IMR-90 (cell line): Measurements from ENCODE around the gene SPP2. TPM values are rescaled to one million over a fixed set of nuclear protein-coding genes. Genes with fewer than 3 reads are reported as not detected.

ENCODE experiments used
- ATAC-seq: fragments of 200-7000 bp; cut with Tn5 transposase; 2 replicates; pipeline ENCODE4 v1.9.1; 2020; ENCODE audit warnings: low read depth, mild to moderate bottlenecking, moderate library complexity
- BruUV-seq: library from RNA; stranded (reverse); fragments of 400-500 nt; replicated peaks from 2 replicates; lab custom pipeline; 2021; lab: Mats Ljungman, UMichigan
- CTCF ChIA-PET: fragments of 300-600 bp; formaldehyde crosslinking; extraction: SDS; loops from one replicate; lab custom pipeline; 2021; ENCODE audit warnings: antibody characterized with exemption; lab: Yijun Ruan, JAX
- POLR2A ChIA-PET: fragments of 300-600 bp; sonication (Branson Sonifier 250); formaldehyde crosslinking; loops from one replicate; lab custom pipeline; 2022; ENCODE audit warnings: antibody characterized with exemption; ENCODE audit not compliant: unreplicated experiment; lab: Charles Lee
- DNase-seq: peaks from one replicate; pipeline ENCODE4 v3.0.0; 2013
- H2AFZ ChIP-seq: replicated peaks from 2 replicates; pipeline ENCODE3; 2013; ENCODE audit warnings: low read length, mild to moderate bottlenecking; ENCODE audit not compliant: poor library complexity
- H2AK5ac ChIP-seq: 2 replicates; pipeline ENCODE4 v1.6.1; 2013; ENCODE audit warnings: low read depth, low read length, inconsistent platforms
- H2AK9ac ChIP-seq: replicated peaks from 2 replicates; pipeline ENCODE3; 2013; ENCODE audit warnings: mild to moderate bottlenecking, low read depth, low read length, moderate library complexity; ENCODE audit not compliant: poor library complexity
- H2BK120ac ChIP-seq: 2 replicates; pipeline ENCODE4 v1.6.1; 2013; ENCODE audit warnings: low read depth, low read length, inconsistent platforms
- H2BK15ac ChIP-seq: 3 replicates; pipeline ENCODE4 v1.6.1; 2013; ENCODE audit warnings: low read depth, low read length, inconsistent platforms
- H2BK20ac ChIP-seq: 2 replicates; pipeline ENCODE4 v1.6.1; 2013; ENCODE audit warnings: low read depth, mild to moderate bottlenecking, inconsistent platforms, low read length, moderate library complexity
- H2BK5ac ChIP-seq: 2 replicates; pipeline ENCODE4 v1.6.1; 2013; ENCODE audit warnings: mild to moderate bottlenecking, low read depth, low read length, inconsistent platforms; ENCODE audit not compliant: poor library complexity, severe bottlenecking
- H3K14ac ChIP-seq: replicated peaks from 2 replicates; pipeline ENCODE4 v1.6.1; 2013; ENCODE audit warnings: low read depth, low read length, inconsistent platforms
- H3K18ac ChIP-seq: 2 replicates; pipeline ENCODE4 v1.6.1; 2013; ENCODE audit warnings: low read depth, low read length, control low read depth
- H3K23ac ChIP-seq: 2 replicates; pipeline ENCODE4 v1.6.1; 2013; ENCODE audit warnings: low read depth, low read length, inconsistent platforms
- H3K27ac ChIP-seq: 2 replicates; pipeline ENCODE4 v1.5.1; 2013; ENCODE audit warnings: mild to moderate bottlenecking, control low read depth, low read length; ENCODE audit not compliant: insufficient read depth
- H3K27me3 ChIP-seq: 2 replicates; pipeline ENCODE4 v1.6.1; 2013; ENCODE audit warnings: low read length; ENCODE audit not compliant: control insufficient read depth, insufficient read depth
- H3K36me3 ChIP-seq: 2 replicates; pipeline ENCODE4 v1.6.1; 2013; ENCODE audit warnings: low read length, mixed read lengths; ENCODE audit not compliant: control insufficient read depth, insufficient read depth
- H3K4ac ChIP-seq: 2 replicates; pipeline ENCODE4 v1.6.1; 2013; ENCODE audit warnings: low read depth, low read length, inconsistent platforms
- H3K4me1 ChIP-seq: 2 replicates; pipeline ENCODE4 v1.6.1; 2013; ENCODE audit warnings: low read length, mixed read lengths; ENCODE audit not compliant: control insufficient read depth, insufficient read depth
- H3K4me2 ChIP-seq: 2 replicates; pipeline ENCODE4 v1.6.1; 2013; ENCODE audit warnings: low read depth, mild to moderate bottlenecking, control low read depth, low read length, moderate library complexity
- H3K4me3 ChIP-seq: 2 replicates; pipeline ENCODE4 v1.5.1; 2013; ENCODE audit warnings: low read depth, mild to moderate bottlenecking, control low read depth, low read length, moderate library complexity; ENCODE audit not compliant: insufficient read depth
- H3K56ac ChIP-seq: 2 replicates; pipeline ENCODE4 v1.6.1; 2013; ENCODE audit warnings: low read length, inconsistent platforms; ENCODE audit not compliant: insufficient read depth; ENCODE audit errors: extremely low read depth
- H3K79me1 ChIP-seq, 2 experiments: 2 replicates each; pipeline ENCODE4 v1.6.1; 2013; ENCODE audit warnings: low read length in 2 of 2, inconsistent platforms in 1 of 2, low read depth in 1 of 2
- H3K9ac ChIP-seq: 2 replicates; pipeline ENCODE4 v1.6.1; 2013; ENCODE audit warnings: low read depth, low read length, control low read depth
- H3K9me1 ChIP-seq: 2 replicates; pipeline ENCODE4 v1.6.1; 2013; ENCODE audit warnings: low read length, inconsistent platforms; ENCODE audit not compliant: insufficient read depth
- H3K9me3 ChIP-seq: 2 replicates; pipeline ENCODE4 v1.6.1; 2013; ENCODE audit warnings: low read length; ENCODE audit not compliant: control insufficient read depth, insufficient read depth
- H4K20me1 ChIP-seq: 2 replicates; pipeline ENCODE4 v1.6.1; 2013; ENCODE audit warnings: low read length, inconsistent platforms; ENCODE audit not compliant: insufficient read depth
- H4K5ac ChIP-seq: 2 replicates; pipeline ENCODE4 v1.6.1; 2013; ENCODE audit warnings: mild to moderate bottlenecking, low read depth, low read length, control low read depth
- H4K8ac ChIP-seq, 2 experiments: 2 replicates each; pipeline ENCODE4 v1.6.1; 2013; ENCODE audit warnings: low read depth in 2 of 2, low read length in 2 of 2, control low read depth in 1 of 2, inconsistent platforms in 1 of 2
- H4K91ac ChIP-seq: 2 replicates; pipeline ENCODE4 v1.6.1; 2013; ENCODE audit warnings: low read depth, low read length, inconsistent platforms; ENCODE audit not compliant: insufficient read depth
- FOS ChIP-seq: fragments of 150-350 bp; IDR thresholded peaks from 2 replicates; pipeline ENCODE4 v1.6.1; 2016; ENCODE audit warnings: low read depth, low read length
- RCOR1 ChIP-seq: IDR thresholded peaks from 2 replicates; pipeline ENCODE4 v1.6.1; 2012; ENCODE audit warnings: mild to moderate bottlenecking, low read length, improper control_type of control experiment; ENCODE audit not compliant: insufficient replicate concordance
- SMC3 ChIP-seq: fragments of 150-350 bp; IDR thresholded peaks from 2 replicates; pipeline ENCODE4 v1.6.1; 2016; ENCODE audit warnings: low read depth, mild to moderate bottlenecking, antibody characterized with exemption, low read length, moderate library complexity
- USF2 ChIP-seq: fragments of 150-350 bp; IDR thresholded peaks from 2 replicates; pipeline ENCODE4 v1.6.1; 2017; ENCODE audit warnings: mild to moderate bottlenecking, antibody characterized with exemption, low read length, low read depth
- WGBS, 2 experiments: methylation state at CpG; one replicate each; pipeline versions ENCODE4 v1.1.5 to v1.1.7; 2013; ENCODE audit warnings: missing lambda C conversion rate in 2 of 2; ENCODE audit not compliant: insufficient read length in 1 of 2; ENCODE audit errors: extremely low coverage in 2 of 2; 5-methylcytosine and 5-hydroxymethylcytosine counted together
- dilution Hi-C: fragments of 300-500 bp; cut with HindIII; formaldehyde crosslinking; loops from one replicate; pipeline ENCODE4 v1.14.3; 2018; ENCODE audit warnings: low sequenced_read_pairs; ENCODE audit not compliant: unreplicated experiment
- in situ Hi-C: fragments of 300-500 bp; cut with MboI; formaldehyde crosslinking; loops from 3 replicates; pipeline ENCODE4 v1.14.3; 2019; ENCODE audit warnings: low sequenced_read_pairs, inconsistent platforms, mixed read lengths
- intact Hi-C: fragments of 100-400 bp; cut with micrococcal nuclease; formaldehyde crosslinking; loops from 2 replicates; pipeline ENCODE4 v1.10.0; 2022
- polyA plus RNA-seq, 3 experiments: library from polyadenylated mRNA; depleted of rRNA; stranded (reverse); fragments of >200 nt; gene quantifications; 2 replicates each; pipeline ENCODE4 v1.2.3, GENCODE V29; 2012; ENCODE audit warnings: low replicate concordance in 1 of 3
- total RNA-seq: library from RNA; depleted of rRNA; stranded (reverse); fragments of >200 nt; gene quantifications from 2 replicates; pipeline ENCODE4 v1.2.3, GENCODE V29; 2012

SPP2 gene
- total and polyA plus RNA-seq, 2 of the 4 experiments (the other 2 are of a cell fraction), result not detected

- H3K9me3 ChIP-seq, result no peaks in the 10 kb centered on the region
- no peak overlapping the region for H3K14ac ChIP-seq
- H2BK15ac ChIP-seq, result no peak overlapping the region
- DNase-seq (no peak), ATAC-seq (no peak)
- no peak overlapping the region for H3K4me3 ChIP-seq
- H4K20me1 ChIP-seq, result no peaks in the 10 kb centered on the region
- no peak overlapping the region for H2AK5ac ChIP-seq
- H3K36me3 ChIP-seq, result no peaks in the 10 kb centered on the region
- H3K56ac ChIP-seq, result no peak overlapping the region
- no peak overlapping the region for H4K8ac ChIP-seq
- no peak overlapping the region for H2BK20ac ChIP-seq
- no TSS peak for BruUV-seq
- intact Hi-C loops (no loop called here), dilution Hi-C loops (no loop called here), in situ Hi-C loops (no loop called here)
- ChIA-PET CTCF (interaction anchor here (0.6 kb wide), 1 partner anchor 121 kb away, joined by 3 read pairs; no protein-coding TSS in a partner anchor), POLR2A (no interaction called here)
- no peak overlapping the region for H2BK120ac ChIP-seq
- no peaks in the 10 kb centered on the region for H3K4me1 ChIP-seq
- H3K18ac ChIP-seq, result no peak overlapping the region
- no peak overlapping the region for H3K4me2 ChIP-seq
- H3K9me1 ChIP-seq, result no peaks in the 10 kb centered on the region
- no peak overlapping the region for H2BK5ac ChIP-seq
- no peak overlapping the region for H3K23ac ChIP-seq
- TF ChIP-seq RCOR1 (no peak), FOS (no peak), SMC3 (no peak), USF2 (no peak)
- WGBS, 2 experiments, result 39% methylated on average over 4 of the region's 4 CpGs; no CpG with 5 or more reads in 1 of the 2 experiments
- H2AFZ ChIP-seq, result no peak overlapping the region
- H3K27me3 ChIP-seq, result peaks cover 12% of the 10 kb centered on the region
- H3K79me1 ChIP-seq, result no peaks in the 10 kb centered on the region
- H3K27ac ChIP-seq, result no peak overlapping the region
- no peak overlapping the region for H4K91ac ChIP-seq
- H3K4ac ChIP-seq, result no peak overlapping the region
- no peak overlapping the region for H2AK9ac ChIP-seq
- no peak overlapping the region for H4K5ac ChIP-seq
- H3K9ac ChIP-seq, result no peak overlapping the region
Observed at GRCh38 chr2:234075518-234075915, 25.0 kb downstream of the SPP2 start.
